C4-2B (cell line): ENCODE results near the gene ZHX3.

Source experiments
- H3K27ac ChIP-seq: fragments of 450-650 bp; 2 replicates; pipeline ENCODE4 v1.5.1; 2017
- ZFX ChIP-seq: fragments of 450-650 bp; IDR thresholded peaks from 2 replicates; pipeline ENCODE4 v1.6.1; 2017
- TF ChIP-seq, protein P1 (sequence below): fragments of 450-650 bp; conservative IDR thresholded peaks from 2 replicates; pipeline ENCODE4 v1.5.1; 2017; ENCODE audit warnings: mild to moderate bottlenecking

ZHX3 gene

DNA sequence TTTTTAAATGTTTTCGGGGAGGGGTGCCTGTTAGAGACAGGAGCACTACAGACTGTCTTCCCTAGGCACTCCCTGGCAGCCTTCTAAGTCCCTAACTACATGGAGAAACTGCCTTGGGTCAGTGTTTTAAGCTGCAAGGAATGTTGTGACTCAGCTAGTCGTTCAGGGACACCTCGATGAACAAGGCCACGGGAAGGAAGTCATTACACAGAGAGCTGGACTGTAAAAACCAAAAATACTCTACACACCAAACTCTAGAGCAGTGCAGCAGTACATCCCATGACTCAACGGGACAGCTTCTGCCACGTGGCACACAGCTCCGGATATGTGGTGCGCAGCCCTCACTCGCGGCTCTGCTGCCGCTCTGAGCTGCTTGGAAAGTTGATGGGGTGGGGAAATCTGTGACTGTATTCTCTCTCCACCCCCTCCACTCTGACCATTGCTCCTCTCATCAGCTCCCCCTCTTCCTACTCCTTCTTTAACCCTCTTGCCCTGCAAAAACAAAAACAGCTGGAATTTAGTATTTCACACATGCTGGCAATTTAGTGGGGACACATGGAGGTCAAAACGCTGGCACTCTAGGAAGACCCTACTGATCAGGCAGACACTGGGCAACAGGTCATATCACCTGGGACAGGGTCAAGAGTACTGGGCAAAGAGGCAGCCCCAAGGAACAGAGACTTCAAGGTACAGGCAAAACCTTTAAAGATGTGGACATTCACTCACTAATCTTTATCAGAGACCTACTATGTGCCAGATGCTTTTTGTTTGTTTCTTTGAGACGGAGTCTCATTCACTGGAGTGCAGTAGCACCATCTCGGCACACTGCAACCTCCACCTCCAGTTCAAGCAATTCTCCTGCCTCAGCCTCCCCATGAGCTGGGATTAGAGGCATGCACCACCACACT lies 12.2 kb upstream of the ZHX3 start:
- no peak overlapping the region for H3K27ac ChIP-seq
- TF ChIP-seq, protein P1, sequence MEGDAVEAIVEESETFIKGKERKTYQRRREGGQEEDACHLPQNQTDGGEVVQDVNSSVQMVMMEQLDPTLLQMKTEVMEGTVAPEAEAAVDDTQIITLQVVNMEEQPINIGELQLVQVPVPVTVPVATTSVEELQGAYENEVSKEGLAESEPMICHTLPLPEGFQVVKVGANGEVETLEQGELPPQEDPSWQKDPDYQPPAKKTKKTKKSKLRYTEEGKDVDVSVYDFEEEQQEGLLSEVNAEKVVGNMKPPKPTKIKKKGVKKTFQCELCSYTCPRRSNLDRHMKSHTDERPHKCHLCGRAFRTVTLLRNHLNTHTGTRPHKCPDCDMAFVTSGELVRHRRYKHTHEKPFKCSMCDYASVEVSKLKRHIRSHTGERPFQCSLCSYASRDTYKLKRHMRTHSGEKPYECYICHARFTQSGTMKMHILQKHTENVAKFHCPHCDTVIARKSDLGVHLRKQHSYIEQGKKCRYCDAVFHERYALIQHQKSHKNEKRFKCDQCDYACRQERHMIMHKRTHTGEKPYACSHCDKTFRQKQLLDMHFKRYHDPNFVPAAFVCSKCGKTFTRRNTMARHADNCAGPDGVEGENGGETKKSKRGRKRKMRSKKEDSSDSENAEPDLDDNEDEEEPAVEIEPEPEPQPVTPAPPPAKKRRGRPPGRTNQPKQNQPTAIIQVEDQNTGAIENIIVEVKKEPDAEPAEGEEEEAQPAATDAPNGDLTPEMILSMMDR: no peak
- no peak for TF ChIP-seq ZFX

GRCh38 chr20:41327178-41327577 lies 9.6 kb upstream of the ZHX3 start:
- TF ChIP-seq, protein P1: no peak
- TF ChIP-seq ZFX: no peak
- no peak overlapping the region for H3K27ac ChIP-seq

GRCh38 chr20:41320976-41321375 lies 3.4 kb upstream of the ZHX3 start:
- TF ChIP-seq, protein P1: no peak
- no peak for TF ChIP-seq ZFX

GRCh38 chr20:41320441-41320840 lies 2.9 kb upstream of the ZHX3 start:
- TF ChIP-seq, protein P1: no peak
- no peak for TF ChIP-seq ZFX
- H3K27ac ChIP-seq: no peak overlapping the region

More at GRCh38 chr20:41320976-41321375, 3.4 kb upstream of the ZHX3 start:
- no peak overlapping the region for H3K27ac ChIP-seq

DNA sequence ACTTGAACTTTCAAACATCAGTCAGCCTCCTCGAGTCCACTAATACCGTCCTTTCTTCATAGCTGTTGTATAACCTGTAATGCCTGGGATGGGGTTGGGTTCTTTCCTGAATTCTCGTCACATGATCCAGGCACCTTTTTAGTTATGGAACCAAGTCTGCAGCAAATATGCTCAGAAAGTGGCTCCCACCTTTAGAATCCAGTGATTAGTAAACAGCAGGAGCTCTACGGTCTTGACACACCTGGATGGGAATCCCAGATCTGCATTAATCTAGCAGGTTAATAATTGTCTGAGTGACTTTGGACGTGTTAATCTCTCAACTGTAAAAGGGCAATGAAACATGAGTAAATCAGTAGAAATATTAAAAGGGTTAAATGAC lies 729 bp upstream of the ZHX3 start:
- H3K27ac ChIP-seq: peak overlapping the region; percentile 83; the same call in 1 of the 2 replicates
- TF ChIP-seq ZFX: no peak
- TF ChIP-seq, protein P1: no peak

GRCh38 chr20:41316602-41317545 lies 657 bp downstream of the ZHX3 start:
- H3K27ac ChIP-seq: peak overlapping the region; percentile 83
- TF ChIP-seq, protein P1: no peak
- peak; percentile 46 for TF ChIP-seq ZFX

DNA sequence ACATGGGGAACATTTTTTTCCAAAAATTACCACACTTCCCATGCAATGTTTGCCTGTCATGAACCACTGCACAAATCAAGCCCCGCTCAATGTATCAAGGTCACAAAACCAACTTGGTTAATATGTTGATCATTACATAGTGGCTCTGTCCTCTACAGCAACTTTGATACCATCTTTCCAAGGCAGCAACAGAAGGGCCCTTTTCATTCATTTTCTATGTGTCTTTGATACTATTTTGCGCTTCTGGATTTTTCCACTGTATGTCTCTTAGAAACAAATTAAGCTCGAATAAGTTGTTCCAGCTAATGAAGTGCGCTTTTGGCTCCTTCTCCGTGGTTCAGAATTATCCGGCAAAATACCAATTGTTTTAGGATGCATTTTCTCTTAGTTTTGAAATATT lies 1.5 kb downstream of the ZHX3 start:
- no peak for TF ChIP-seq ZFX
- TF ChIP-seq, protein P1: no peak
- H3K27ac ChIP-seq: no peak overlapping the region
